ENCODE data around the gene PRKCB. TPM values are rescaled to one million over a fixed set of nuclear protein-coding genes. Genes with fewer than 3 reads are reported as not detected.
A peak's percentile ranks its signal among the peaks of the same experiment; 100 is the strongest.

The PRKCB gene
- 1 to 10 TPM; 1.3 to 5.3 (median 4.7) TPM for total RNA-seq

GRCh38 chr16:23835390-23836077 lies at the start of gene PRKCB:
PRKCB (plus strand) TSS chr16:23835983.
- peak in 1 of 2 donors; percentile 43 for DNase-seq (ENCODE audit: low spot score in 2 of 2)
- no peaks in the 10 kb centered on the region for H3K36me3 ChIP-seq
- peaks cover 0 to 2% of the 10 kb centered on the region in 2 donors for H3K9me3 ChIP-seq
- no peak for TF ChIP-seq CTCF (IDR thresholded peaks at IDR 0.05)
- TF ChIP-seq POLR2AphosphoS5 (IDR thresholded peaks at IDR 0.05) = no peak
- TF ChIP-seq POLR2A (IDR thresholded peaks at IDR 0.05) = no peak
- H3K4me1 ChIP-seq = no peaks in the 10 kb centered on the region
- H3K27me3 ChIP-seq = peaks cover 3 to 49% of the 10 kb centered on the region in 2 donors
- H3K27ac ChIP-seq = no peak within 1 kb of the TSS
- H3K4me3 ChIP-seq = peak within 1 kb of the TSS; percentile 42 to 61 (median 49)
- intact Hi-C loops (cut with DNase I; ENCODE audit: low total_unique reads) = no loop called here

- Histone ChIP-seq H3K27ac (no peak overlapping the region), H3K36me3 (no peaks in the 10 kb centered on the region), H3K4me3 (no peak overlapping the region), H3K9me3 (no peaks in the 10 kb centered on the region), H3K4me1 (no peaks in the 10 kb centered on the region), H3K27me3 (peaks cover 0 to 5% of the 10 kb centered on the region in 2 donors)
- no peak for TF ChIP-seq POLR2A (IDR thresholded peaks at IDR 0.05)
- intact Hi-C loops (cut with DNase I; ENCODE audit: low total_unique reads) = no loop called here
- DNase-seq (ENCODE audit: low spot score in 2 of 2) = no peak
These were observed 48.7 kb upstream of the PRKCB start for GRCh38 chr16:23786964-23787561.

- no peaks in the 10 kb centered on the region for H3K4me1 ChIP-seq
- no peaks in the 10 kb centered on the region for H3K27me3 ChIP-seq
These were observed 47.1 kb upstream of the PRKCB start for GRCh38 chr16:23788685-23789084.

GRCh38 chr16:23795378-23795777 lies 40.4 kb upstream of the PRKCB start:
- intact Hi-C loops (cut with DNase I; ENCODE audit: low total_unique reads) = no loop called here
- H3K27ac ChIP-seq = no peak overlapping the region
- no peak overlapping the region for H3K4me3 ChIP-seq
- H3K9me3 ChIP-seq = no peaks in the 10 kb centered on the region
- H3K27me3 ChIP-seq = no peaks in the 10 kb centered on the region
- no peaks in the 10 kb centered on the region for H3K4me1 ChIP-seq
- no peaks in the 10 kb centered on the region for H3K36me3 ChIP-seq
- no peak for DNase-seq (ENCODE audit: low spot score in 2 of 2)
- TF ChIP-seq POLR2AphosphoS5 (IDR thresholded peaks at IDR 0.05) = no peak
- no peak for TF ChIP-seq POLR2A (IDR thresholded peaks at IDR 0.05)
- TF ChIP-seq CTCF (IDR thresholded peaks at IDR 0.05) = no peak

More at GRCh38 chr16:23788685-23789084, 47.1 kb upstream of the PRKCB start:
- Histone ChIP-seq H3K9me3 (no peaks in the 10 kb centered on the region), H3K36me3 (no peaks in the 10 kb centered on the region), H3K4me3 (no peak overlapping the region), H3K27ac (no peak overlapping the region)
- intact Hi-C loops (cut with DNase I; ENCODE audit: low total_unique reads) = no loop called here
- TF ChIP-seq POLR2AphosphoS5 (IDR thresholded peaks at IDR 0.05) (no peak), CTCF (IDR thresholded peaks at IDR 0.05) (no peak), POLR2A (IDR thresholded peaks at IDR 0.05) (no peak)
- no peak for DNase-seq (ENCODE audit: low spot score in 2 of 2)

GRCh38 chr16:23796941-23797340 lies 38.8 kb upstream of the PRKCB start:
- TF ChIP-seq POLR2AphosphoS5 (IDR thresholded peaks at IDR 0.05) = no peak
- no peak for TF ChIP-seq POLR2A (IDR thresholded peaks at IDR 0.05)
- TF ChIP-seq CTCF (IDR thresholded peaks at IDR 0.05) = no peak
- Histone ChIP-seq H3K4me3 (no peak overlapping the region), H3K36me3 (no peaks in the 10 kb centered on the region), H3K9me3 (no peaks in the 10 kb centered on the region), H3K27ac (no peak overlapping the region), H3K4me1 (no peaks in the 10 kb centered on the region), H3K27me3 (no peaks in the 10 kb centered on the region)
- intact Hi-C loops (cut with DNase I; ENCODE audit: low total_unique reads) = no loop called here
- no peak for DNase-seq (ENCODE audit: low spot score in 2 of 2)
